ENCODE data around the gene BBS2. TPM values are rescaled to one million over a fixed set of nuclear protein-coding genes. Genes with fewer than 3 reads are reported as not detected.

BBS2 gene
- total RNA-seq, 1 experiment from 2014 or later: 24.0 TPM

DNA sequence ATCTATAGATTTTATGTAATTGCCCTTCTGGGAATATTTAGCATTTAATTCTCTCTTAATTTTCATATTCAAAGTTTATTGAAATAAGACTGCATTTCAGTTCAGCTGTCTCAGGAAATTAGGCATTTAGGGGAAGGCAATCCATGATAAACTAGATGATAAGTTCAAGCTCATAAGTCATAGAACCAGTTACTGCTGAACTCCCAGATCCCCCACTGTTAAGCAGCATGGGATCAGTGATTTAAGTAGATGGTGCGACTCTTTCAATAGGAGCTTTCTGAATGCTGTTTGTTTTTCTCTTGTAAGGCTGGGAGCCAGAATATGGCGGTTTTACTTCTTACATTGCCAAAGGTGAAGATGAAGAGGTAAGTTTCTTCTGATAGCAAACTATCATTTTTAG lies 44.6 kb downstream of the BBS2 start:
- in situ Hi-C loops (cut with HindIII; ENCODE audit: low pct_unique_long_range_greater_than_20kb, low sequenced_read_pairs) (no loop called here), intact Hi-C loops (cut with micrococcal nuclease; ENCODE audit: unreplicated experiment) (no loop called here)
- no peak for DNase-seq (ENCODE audit: low read depth, low spot score)
- POLR2A ChIA-PET: no interaction called here
- ATAC-seq: no peak
- H3K9me3 ChIP-seq (ENCODE audit: control insufficient read depth, insufficient read depth, low read depth, low read length): no peaks in the 10 kb centered on the region
- no TSS peak for BruUV-seq (replicated peaks)
- TF ChIP-seq, protein P1, sequence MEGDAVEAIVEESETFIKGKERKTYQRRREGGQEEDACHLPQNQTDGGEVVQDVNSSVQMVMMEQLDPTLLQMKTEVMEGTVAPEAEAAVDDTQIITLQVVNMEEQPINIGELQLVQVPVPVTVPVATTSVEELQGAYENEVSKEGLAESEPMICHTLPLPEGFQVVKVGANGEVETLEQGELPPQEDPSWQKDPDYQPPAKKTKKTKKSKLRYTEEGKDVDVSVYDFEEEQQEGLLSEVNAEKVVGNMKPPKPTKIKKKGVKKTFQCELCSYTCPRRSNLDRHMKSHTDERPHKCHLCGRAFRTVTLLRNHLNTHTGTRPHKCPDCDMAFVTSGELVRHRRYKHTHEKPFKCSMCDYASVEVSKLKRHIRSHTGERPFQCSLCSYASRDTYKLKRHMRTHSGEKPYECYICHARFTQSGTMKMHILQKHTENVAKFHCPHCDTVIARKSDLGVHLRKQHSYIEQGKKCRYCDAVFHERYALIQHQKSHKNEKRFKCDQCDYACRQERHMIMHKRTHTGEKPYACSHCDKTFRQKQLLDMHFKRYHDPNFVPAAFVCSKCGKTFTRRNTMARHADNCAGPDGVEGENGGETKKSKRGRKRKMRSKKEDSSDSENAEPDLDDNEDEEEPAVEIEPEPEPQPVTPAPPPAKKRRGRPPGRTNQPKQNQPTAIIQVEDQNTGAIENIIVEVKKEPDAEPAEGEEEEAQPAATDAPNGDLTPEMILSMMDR (IDR thresholded peaks at IDR 0.05): no peak
- TF ChIP-seq POLR2AphosphoS5 (IDR thresholded peaks at IDR 0.05; ENCODE audit: low read depth, low read length): no peak
- TF ChIP-seq TCF7L2 (IDR thresholded peaks at IDR 0.05; ENCODE audit: low read depth, low read length): no peak
- TF ChIP-seq SIN3A (IDR thresholded peaks at IDR 0.05; ENCODE audit: borderline replicate concordance, insufficient read depth, low read depth, low read length): no peak
- TF ChIP-seq, protein P2, sequence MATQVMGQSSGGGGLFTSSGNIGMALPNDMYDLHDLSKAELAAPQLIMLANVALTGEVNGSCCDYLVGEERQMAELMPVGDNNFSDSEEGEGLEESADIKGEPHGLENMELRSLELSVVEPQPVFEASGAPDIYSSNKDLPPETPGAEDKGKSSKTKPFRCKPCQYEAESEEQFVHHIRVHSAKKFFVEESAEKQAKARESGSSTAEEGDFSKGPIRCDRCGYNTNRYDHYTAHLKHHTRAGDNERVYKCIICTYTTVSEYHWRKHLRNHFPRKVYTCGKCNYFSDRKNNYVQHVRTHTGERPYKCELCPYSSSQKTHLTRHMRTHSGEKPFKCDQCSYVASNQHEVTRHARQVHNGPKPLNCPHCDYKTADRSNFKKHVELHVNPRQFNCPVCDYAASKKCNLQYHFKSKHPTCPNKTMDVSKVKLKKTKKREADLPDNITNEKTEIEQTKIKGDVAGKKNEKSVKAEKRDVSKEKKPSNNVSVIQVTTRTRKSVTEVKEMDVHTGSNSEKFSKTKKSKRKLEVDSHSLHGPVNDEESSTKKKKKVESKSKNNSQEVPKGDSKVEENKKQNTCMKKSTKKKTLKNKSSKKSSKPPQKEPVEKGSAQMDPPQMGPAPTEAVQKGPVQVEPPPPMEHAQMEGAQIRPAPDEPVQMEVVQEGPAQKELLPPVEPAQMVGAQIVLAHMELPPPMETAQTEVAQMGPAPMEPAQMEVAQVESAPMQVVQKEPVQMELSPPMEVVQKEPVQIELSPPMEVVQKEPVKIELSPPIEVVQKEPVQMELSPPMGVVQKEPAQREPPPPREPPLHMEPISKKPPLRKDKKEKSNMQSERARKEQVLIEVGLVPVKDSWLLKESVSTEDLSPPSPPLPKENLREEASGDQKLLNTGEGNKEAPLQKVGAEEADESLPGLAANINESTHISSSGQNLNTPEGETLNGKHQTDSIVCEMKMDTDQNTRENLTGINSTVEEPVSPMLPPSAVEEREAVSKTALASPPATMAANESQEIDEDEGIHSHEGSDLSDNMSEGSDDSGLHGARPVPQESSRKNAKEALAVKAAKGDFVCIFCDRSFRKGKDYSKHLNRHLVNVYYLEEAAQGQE (IDR thresholded peaks at IDR 0.05; ENCODE audit: insufficient read depth in 1 of 2, low read depth in 2 of 2, low read length in 1 of 2): no peak
- H3K4me1 ChIP-seq (ENCODE audit: control insufficient read depth, insufficient read depth, low read length): no peaks in the 10 kb centered on the region
- peaks cover 24% of the 10 kb centered on the region for H3K36me3 ChIP-seq (ENCODE audit: control insufficient read depth, insufficient read depth, low read length)
- no peak overlapping the region for H3K27ac ChIP-seq (ENCODE audit: low read length)
- no peak overlapping the region for H3K4me3 ChIP-seq (ENCODE audit: low read depth in 2 of 2, low read length in 2 of 2)
- CTCF ChIA-PET: no interaction called here
- H3K27me3 ChIP-seq (ENCODE audit: control insufficient read depth, insufficient read depth, low read length): no peaks in the 10 kb centered on the region

DNA sequence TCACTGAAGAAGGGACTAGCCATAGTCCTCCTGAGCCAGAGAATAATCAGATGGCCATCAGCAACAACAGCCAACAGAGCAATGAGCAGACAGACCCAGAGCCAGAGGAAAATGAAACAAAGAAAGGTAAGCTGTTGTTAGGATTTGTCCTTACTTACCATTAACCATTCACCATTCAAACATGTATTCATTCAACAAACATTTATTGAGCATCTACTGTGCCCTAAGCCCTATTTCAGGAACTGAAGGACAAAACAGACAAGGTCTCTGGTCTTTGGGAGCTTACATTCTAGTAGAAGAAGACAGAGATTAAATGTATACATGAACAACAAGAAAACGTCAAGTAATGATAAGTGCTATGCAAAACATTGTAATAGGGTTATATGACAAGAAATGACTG lies 49.2 kb downstream of the BBS2 start:
- no peaks in the 10 kb centered on the region for H3K4me1 ChIP-seq (ENCODE audit: control insufficient read depth, insufficient read depth, low read length)
- H3K27ac ChIP-seq (ENCODE audit: low read length): no peak overlapping the region
- ATAC-seq: no peak
- H3K27me3 ChIP-seq (ENCODE audit: control insufficient read depth, insufficient read depth, low read length): no peaks in the 10 kb centered on the region
- peaks cover 23% of the 10 kb centered on the region for H3K36me3 ChIP-seq (ENCODE audit: control insufficient read depth, insufficient read depth, low read length)
- H3K9me3 ChIP-seq (ENCODE audit: control insufficient read depth, insufficient read depth, low read depth, low read length): no peaks in the 10 kb centered on the region
- in situ Hi-C loops (cut with HindIII; ENCODE audit: low pct_unique_long_range_greater_than_20kb, low sequenced_read_pairs) (no loop called here), intact Hi-C loops (cut with micrococcal nuclease; ENCODE audit: unreplicated experiment) (no loop called here)
- ChIA-PET CTCF (no interaction called here), POLR2A (no interaction called here)
- no TSS peak for BruUV-seq (replicated peaks)
- TF ChIP-seq POLR2AphosphoS5 (IDR thresholded peaks at IDR 0.05; ENCODE audit: low read depth, low read length) (no peak), SIN3A (IDR thresholded peaks at IDR 0.05; ENCODE audit: borderline replicate concordance, insufficient read depth, low read depth, low read length) (no peak), TCF7L2 (IDR thresholded peaks at IDR 0.05; ENCODE audit: low read depth, low read length) (no peak)
- TF ChIP-seq, protein P2 (IDR thresholded peaks at IDR 0.05; ENCODE audit: insufficient read depth in 1 of 2, low read depth in 2 of 2, low read length in 1 of 2): no peak
- TF ChIP-seq, protein P1 (IDR thresholded peaks at IDR 0.05): no peak
- H3K4me3 ChIP-seq (ENCODE audit: low read depth in 2 of 2, low read length in 2 of 2): no peak overlapping the region
- no peak for DNase-seq (ENCODE audit: low read depth, low spot score)
